CD14-positive monocyte (primary cell): ENCODE data around the gene NDRG3. TPM values are rescaled to one million over a fixed set of nuclear protein-coding genes. Genes with fewer than 3 reads are reported as not detected.

Experiments used
- DNase-seq, 3 donors: peaks; one replicate each; pipeline ENCODE4 v3.0.0-alpha.2; 2011 to 2022
- H2AFZ ChIP-seq: 2 replicates; pipeline ENCODE4 v1.6.0; 2012; ENCODE audit warnings: mild to moderate bottlenecking, low read depth, low read length, inconsistent platforms; ENCODE audit not compliant: insufficient read depth, poor library complexity, severe bottlenecking
- H3K27ac ChIP-seq, 2 donors: 1 replicate in 1 of 2; 2 replicates in 1 of 2; pipeline ENCODE4 v1.5.1; 2012 to 2013; ENCODE audit warnings: low read length in 2 of 2, control low read depth in 1 of 2, inconsistent platforms in 1 of 2, low read depth in 1 of 2, mild to moderate bottlenecking in 1 of 2
- H3K27me3 ChIP-seq, 2 donors: one replicate each; pipeline versions ENCODE4 v1.6.0 to v1.6.1; 2011 to 2013; ENCODE audit warnings: low read length in 2 of 2; ENCODE audit not compliant: control insufficient read depth in 2 of 2, insufficient read depth in 2 of 2
- H3K36me3 ChIP-seq, 2 donors: replicated peaks in 1 of 2; 1 replicate in 1 of 2; 2 replicates in 1 of 2; pipeline versions ENCODE4 v1.5.1 to v1.6.1; 2012 to 2013; ENCODE audit warnings: low read length in 2 of 2, control low read depth in 1 of 2, inconsistent platforms in 1 of 2, mild to moderate bottlenecking in 1 of 2; ENCODE audit not compliant: insufficient read depth in 2 of 2, control insufficient read depth in 1 of 2
- H3K4me1 ChIP-seq, 2 donors: 1 replicate in 1 of 2; 2 replicates in 1 of 2; pipeline versions ENCODE4 v1.5.1 to v1.6.1; 2012 to 2013; ENCODE audit warnings: low read length in 2 of 2, control low read depth in 1 of 2, inconsistent platforms in 1 of 2, mild to moderate bottlenecking in 1 of 2, moderate library complexity in 1 of 2; ENCODE audit not compliant: insufficient read depth in 2 of 2, control insufficient read depth in 1 of 2
- H3K4me2 ChIP-seq: replicated peaks from 2 replicates; pipeline ENCODE3; 2012; ENCODE audit warnings: low read length, moderate library complexity, mild to moderate bottlenecking; ENCODE audit not compliant: poor library complexity, severe bottlenecking; ENCODE audit errors: extremely low read depth
- H3K4me3 ChIP-seq, 3 experiments: fragments of 200-600 bp in 1 of 3; sonication (generic) in 1 of 3; replicated peaks in 1 of 3; 1 replicate in 2 of 3; 2 replicates in 1 of 3; pipeline ENCODE4 v1.5.1; 2011 to 2013; ENCODE audit warnings: low read length in 3 of 3, mild to moderate bottlenecking in 3 of 3, control low read depth in 2 of 3, low read depth in 2 of 3, inconsistent platforms in 1 of 3, moderate library complexity in 1 of 3
- H3K79me2 ChIP-seq: 2 replicates; pipeline ENCODE4 v1.6.0; 2012; ENCODE audit warnings: mild to moderate bottlenecking, control low read depth, inconsistent platforms, low read length, moderate library complexity; ENCODE audit not compliant: insufficient read depth
- H3K9ac ChIP-seq: 2 replicates; pipeline ENCODE4 v1.6.0; 2017; ENCODE audit warnings: low read length, mild to moderate bottlenecking; ENCODE audit not compliant: insufficient read depth, poor library complexity, severe bottlenecking
- H3K9me3 ChIP-seq, 2 donors: replicated peaks in 1 of 2; 1 replicate in 1 of 2; 2 replicates in 1 of 2; pipeline versions ENCODE4 v1.5.1 to v1.6.1; 2012 to 2013; ENCODE audit warnings: low read length in 2 of 2, control low read depth in 1 of 2; ENCODE audit not compliant: control insufficient read depth in 1 of 2, insufficient read depth in 1 of 2
- H4K20me1 ChIP-seq: 2 replicates; pipeline ENCODE4 v1.6.0; 2012; ENCODE audit warnings: mild to moderate bottlenecking, low read length, control low read depth, moderate library complexity; ENCODE audit not compliant: insufficient read depth
- H3K27ac Mint-ChIP-seq, 7 donors: one replicate each; pipeline ENCODE4 v1.8.0; 2020; ENCODE audit warnings: mild to moderate bottlenecking in 7 of 7, mixed read lengths in 7 of 7, moderate library complexity in 6 of 7, inconsistent platforms in 2 of 7
- H3K27me3 Mint-ChIP-seq, 3 donors: one replicate each; pipeline ENCODE4 v1.8.0; 2021 to 2022; ENCODE audit warnings: low read depth in 3 of 3, mild to moderate bottlenecking in 3 of 3, mixed read lengths in 3 of 3, moderate library complexity in 3 of 3, inconsistent platforms in 1 of 3
- H3K36me3 Mint-ChIP-seq, 2 donors: one replicate each; pipeline ENCODE4 v1.8.0; 2020; ENCODE audit warnings: mixed read lengths in 2 of 2, inconsistent platforms in 1 of 2, mild to moderate bottlenecking in 1 of 2
- H3K4me1 Mint-ChIP-seq: one replicate; pipeline ENCODE4 v1.8.0; 2020; ENCODE audit warnings: mild to moderate bottlenecking, mixed read lengths
- H3K4me3 Mint-ChIP-seq, 2 donors: one replicate each; pipeline ENCODE4 v1.8.0; 2020; ENCODE audit warnings: mild to moderate bottlenecking in 2 of 2, mixed read lengths in 2 of 2, moderate library complexity in 1 of 2
- H3K9me3 Mint-ChIP-seq, 7 donors: one replicate each; pipeline ENCODE4 v1.8.0; 2020 to 2022; ENCODE audit warnings: mixed read lengths in 7 of 7, mild to moderate bottlenecking in 6 of 7, moderate library complexity in 6 of 7, inconsistent platforms in 2 of 7
- WGBS: methylation state at CpG from one replicate; pipeline ENCODE4 v1.1.5; 2013; ENCODE audit warnings: missing lambda C conversion rate; ENCODE audit not compliant: insufficient coverage; 5-methylcytosine and 5-hydroxymethylcytosine counted together
- intact Hi-C, 2 donors: fragments of 100-400 bp; cut with micrococcal nuclease; formaldehyde crosslinking; loops; one replicate each; pipeline versions ENCODE4 v1.15.0 to v1.15.1; 2023
- polyA plus RNA-seq, 3 donors: library from polyadenylated mRNA; depleted of rRNA in 1 of 3; unstranded in 2 of 3; stranded (reverse) in 1 of 3; fragments of 300-500 nt in 2 of 3; fragments of >200 nt in 1 of 3; fragmentation: Illumina TruSeq in 2 of 3; gene quantifications; 1 replicate in 2 of 3; 2 replicates in 1 of 3; pipeline ENCODE4 v1.2.3, GENCODE V29; 2012 to 2021
- TF ChIP-seq, protein P1 (sequence below): fragments of 200-600 bp; IDR thresholded peaks from one replicate; pipeline ENCODE4 v1.8.0; 2022; ENCODE audit warnings: antibody characterized with exemption, mild to moderate bottlenecking

NDRG3 gene
- polyA plus RNA-seq, 3 donors = 16.0 to 23.2 (median 21.7) TPM

DNA sequence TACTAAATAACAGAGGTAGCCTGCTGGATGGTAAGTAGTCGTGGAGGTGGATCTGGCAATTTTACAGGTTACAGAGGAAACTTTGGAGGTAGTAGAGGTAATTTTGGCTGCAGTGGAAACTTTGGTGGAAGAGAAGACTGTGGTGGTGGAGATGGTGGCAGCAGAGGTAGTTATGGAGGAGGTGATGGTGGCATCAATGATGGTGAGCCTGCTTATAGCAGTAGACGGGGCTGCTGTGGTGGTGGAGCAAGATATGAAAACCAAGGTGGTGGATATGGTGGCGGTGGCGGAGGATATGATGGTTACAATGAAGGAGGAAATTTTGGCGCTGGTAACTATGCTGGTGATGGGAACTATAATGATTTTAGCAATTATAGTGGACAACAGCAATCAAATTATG lies 125.0 kb downstream of the NDRG3 start:
- H3K36me3 Mint-ChIP-seq = peaks cover 0 to 2% of the 10 kb centered on the region in 2 donors

GRCh38 chr20:36614781-36615557 lies 130.9 kb downstream of the NDRG3 start:
- H3K9me3 Mint-ChIP-seq = no peaks in the 10 kb centered on the region
- H3K27me3 Mint-ChIP-seq = no peaks in the 10 kb centered on the region
- H3K36me3 Mint-ChIP-seq = peaks cover 48 to 57% of the 10 kb centered on the region in 2 donors
- H3K36me3 ChIP-seq = peaks cover 49 to 60% of the 10 kb centered on the region in 2 donors
- intact Hi-C loops = loop anchor here (5.0 to 10.0 kb wide), 3 partner anchors 160 to 272 kb away; partner anchors contain the start of gene DSN1 (in 1 of the 2)
- H3K9ac ChIP-seq = no peak overlapping the region
- H3K79me2 ChIP-seq = peaks cover 27% of the 10 kb centered on the region
- DNase-seq = no peak
- H3K27ac Mint-ChIP-seq = peak overlapping the region in 6 of 7 donors; percentile 21 to 79 (median 50)
- H3K27me3 ChIP-seq = no peaks in the 10 kb centered on the region
- H3K27ac ChIP-seq = peak overlapping the region in 1 of 2 donors; percentile 65
- H3K4me1 ChIP-seq = no peaks in the 10 kb centered on the region
- no peaks in the 10 kb centered on the region for H3K9me3 ChIP-seq
- peaks cover 3% of the 10 kb centered on the region for H3K4me1 Mint-ChIP-seq
- H2AFZ ChIP-seq = no peak overlapping the region
- H3K4me3 ChIP-seq = no peak overlapping the region
- no peak overlapping the region for H3K4me3 Mint-ChIP-seq
- TF ChIP-seq, protein P1, sequence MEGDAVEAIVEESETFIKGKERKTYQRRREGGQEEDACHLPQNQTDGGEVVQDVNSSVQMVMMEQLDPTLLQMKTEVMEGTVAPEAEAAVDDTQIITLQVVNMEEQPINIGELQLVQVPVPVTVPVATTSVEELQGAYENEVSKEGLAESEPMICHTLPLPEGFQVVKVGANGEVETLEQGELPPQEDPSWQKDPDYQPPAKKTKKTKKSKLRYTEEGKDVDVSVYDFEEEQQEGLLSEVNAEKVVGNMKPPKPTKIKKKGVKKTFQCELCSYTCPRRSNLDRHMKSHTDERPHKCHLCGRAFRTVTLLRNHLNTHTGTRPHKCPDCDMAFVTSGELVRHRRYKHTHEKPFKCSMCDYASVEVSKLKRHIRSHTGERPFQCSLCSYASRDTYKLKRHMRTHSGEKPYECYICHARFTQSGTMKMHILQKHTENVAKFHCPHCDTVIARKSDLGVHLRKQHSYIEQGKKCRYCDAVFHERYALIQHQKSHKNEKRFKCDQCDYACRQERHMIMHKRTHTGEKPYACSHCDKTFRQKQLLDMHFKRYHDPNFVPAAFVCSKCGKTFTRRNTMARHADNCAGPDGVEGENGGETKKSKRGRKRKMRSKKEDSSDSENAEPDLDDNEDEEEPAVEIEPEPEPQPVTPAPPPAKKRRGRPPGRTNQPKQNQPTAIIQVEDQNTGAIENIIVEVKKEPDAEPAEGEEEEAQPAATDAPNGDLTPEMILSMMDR = no peak
- WGBS = 97% methylated on average over 7 of the region's 14 CpGs
- no peak overlapping the region for H3K4me2 ChIP-seq
- peaks cover 62% of the 10 kb centered on the region for H4K20me1 ChIP-seq

More for the DNA sequence above, 125.0 kb downstream of the NDRG3 start:
- intact Hi-C loops = no loop called here
- no peak overlapping the region for H3K4me3 ChIP-seq
- Mint-ChIP-seq H3K9me3 (no peaks in the 10 kb centered on the region), H3K27ac (peak overlapping the region in 4 of 7 donors; percentile 4 to 58 (median 16)), H3K4me3 (no peak overlapping the region), H3K4me1 (no peaks in the 10 kb centered on the region), H3K27me3 (no peaks in the 10 kb centered on the region)
- H3K9ac ChIP-seq = no peak overlapping the region
- peaks cover 0 to under 1% of the 10 kb centered on the region in 2 donors for H3K36me3 ChIP-seq
- H2AFZ ChIP-seq = no peak overlapping the region
- no peaks in the 10 kb centered on the region for H3K27me3 ChIP-seq
- no peak overlapping the region for H3K4me2 ChIP-seq
- H3K79me2 ChIP-seq = no peaks in the 10 kb centered on the region
- H3K9me3 ChIP-seq = no peaks in the 10 kb centered on the region
- H4K20me1 ChIP-seq = peaks cover 2% of the 10 kb centered on the region
- no peak overlapping the region for H3K27ac ChIP-seq
- TF ChIP-seq, protein P1 = no peak
- no peaks in the 10 kb centered on the region for H3K4me1 ChIP-seq
- no peak for DNase-seq
- 98% methylated on average over 5 of the region's 5 CpGs for WGBS
